Renal pelvis (tissue), 4 donors: ENCODE measurements around the gene SPECC1. TPM values are rescaled to one million over a fixed set of nuclear protein-coding genes. Genes with fewer than 3 reads are reported as not detected.
"Not testable (repeated sequence)": the region's sequence is repeated elsewhere in the genome, so short reads cannot be mapped to it uniquely, and the experiment has no call there.

Experiments used
- DNase-seq: peaks from one replicate; pipeline ENCODE4 v3.0.0-alpha.2; 2013
- polyA plus RNA-seq, 3 donors: library from polyadenylated mRNA; unstranded; fragments of 120-200 nt; gene quantifications; one replicate each; pipeline ENCODE4 v1.2.1, GENCODE V29; 2013; ENCODE audit not compliant: insufficient read length in 3 of 3

The SPECC1 gene
- polyA plus RNA-seq, 3 donors: 12.0 to 14.1 (median 13.1) TPM

DNA sequence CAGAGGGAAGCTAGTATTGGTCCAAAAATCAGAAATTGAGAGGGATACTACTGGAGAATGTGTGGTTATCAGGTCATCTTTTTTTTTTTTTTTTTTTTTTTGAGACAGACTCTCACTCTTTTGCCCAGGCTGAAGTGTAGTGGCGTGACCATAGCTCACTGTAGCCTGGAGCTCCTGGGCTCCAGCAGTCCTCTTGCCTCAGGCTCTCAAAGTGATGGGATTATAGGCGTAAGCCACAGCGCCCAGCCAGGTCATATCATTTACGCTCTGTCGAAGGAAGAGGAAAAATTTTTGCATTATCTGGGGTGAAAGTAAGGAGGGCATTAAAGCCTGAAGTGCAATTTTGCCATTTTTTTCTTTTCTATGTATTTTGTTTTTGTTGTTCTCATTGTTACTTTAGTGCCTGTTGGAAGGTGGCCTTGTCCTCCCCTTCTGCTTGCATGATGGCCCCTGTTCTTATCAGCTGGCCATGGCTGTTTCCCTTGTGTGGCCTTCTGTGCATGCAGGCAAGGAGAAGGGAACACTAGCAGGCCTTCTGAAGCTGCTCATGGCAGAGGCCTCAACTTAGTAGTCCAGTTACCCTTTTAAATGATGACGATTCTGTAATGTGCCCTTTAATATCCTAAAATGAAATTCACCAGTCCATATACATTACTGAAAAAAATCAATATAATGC is 118.3 kb downstream of the SPECC1 start:
- no peak for DNase-seq

DNA sequence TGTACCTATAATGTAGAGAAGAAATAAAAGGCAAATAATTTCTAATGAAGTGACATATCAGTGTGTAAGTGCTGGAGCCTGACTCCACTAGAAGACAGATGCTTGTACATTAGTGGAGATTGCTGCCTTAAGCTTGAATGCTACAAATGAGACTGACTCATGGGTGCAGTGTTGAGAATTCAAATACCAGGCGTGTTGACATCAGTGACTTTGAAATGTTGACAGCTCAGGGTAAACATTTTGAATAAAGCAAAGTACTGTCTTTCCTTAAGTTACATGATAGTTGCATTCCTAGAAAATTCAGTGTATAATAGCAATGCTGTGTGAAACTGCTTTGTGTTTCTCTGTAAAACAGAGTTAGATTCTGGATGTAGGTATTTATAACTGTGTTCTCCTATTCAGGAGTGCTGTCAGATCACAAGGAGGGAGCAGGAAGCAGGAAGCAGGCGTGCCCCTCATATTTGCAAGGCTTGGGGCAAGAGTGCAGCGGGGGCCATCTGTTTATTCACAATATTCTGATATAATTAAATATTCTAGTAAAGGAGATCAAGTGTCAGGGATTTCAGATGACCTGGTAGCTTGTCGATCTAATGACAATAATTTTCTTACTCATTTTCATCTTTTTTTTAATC is 119.0 kb downstream of the SPECC1 start:
- no peak for DNase-seq

DNA sequence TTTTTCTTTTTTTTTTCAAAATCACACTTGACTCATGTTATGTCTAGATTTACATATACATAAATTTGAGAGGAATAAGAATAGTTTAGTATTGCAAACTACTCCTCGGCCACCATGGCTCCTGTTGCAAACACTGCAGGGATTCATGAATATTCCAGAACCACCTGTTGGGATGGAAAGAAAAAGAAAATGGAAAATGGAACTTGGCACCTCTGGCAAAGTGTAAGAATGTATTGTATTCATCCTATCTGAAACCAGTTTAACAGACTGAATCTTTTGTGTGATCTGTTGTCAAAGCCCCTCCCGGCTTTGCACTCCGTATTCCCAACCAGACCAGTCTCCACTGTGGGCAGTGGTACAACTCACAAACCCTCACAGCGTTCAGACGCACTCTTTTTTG is 124.4 kb downstream of the SPECC1 start:
- no peak for DNase-seq

DNA sequence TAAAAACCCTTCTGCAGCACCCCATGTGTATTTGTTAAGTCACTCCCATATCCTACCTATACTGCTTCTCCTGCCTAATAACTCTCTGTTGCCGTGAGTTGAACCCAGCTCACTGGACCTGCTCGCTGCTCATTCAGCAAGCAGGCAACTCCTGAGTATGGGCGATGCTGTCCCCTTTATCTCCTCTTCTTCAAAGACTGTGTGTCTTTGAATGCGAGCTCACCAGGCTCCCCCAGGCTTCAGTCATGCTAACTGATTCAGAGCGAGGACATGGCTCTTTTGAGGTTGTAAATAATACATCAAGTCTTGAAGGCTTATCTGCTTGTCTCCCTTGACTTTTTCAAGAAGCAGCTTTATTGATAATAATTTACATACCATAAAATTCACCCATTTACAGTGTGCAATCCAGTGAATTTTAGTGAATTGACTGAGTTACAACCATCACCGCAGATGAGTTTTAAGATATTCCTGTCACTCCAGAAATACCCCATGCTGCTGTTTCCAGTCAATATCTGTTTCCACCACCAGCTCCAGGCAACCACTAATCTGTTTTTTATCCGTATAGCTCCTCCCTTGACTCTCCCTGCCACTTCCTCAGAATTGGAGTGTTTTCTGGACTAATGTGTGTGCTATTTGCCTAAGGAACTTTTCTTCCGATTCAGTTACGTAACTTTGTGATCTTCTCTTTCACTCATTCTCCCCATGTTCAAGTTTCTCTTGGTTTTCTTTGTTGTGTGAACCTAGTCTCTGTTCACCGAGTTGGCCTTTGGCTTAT is 132.2 kb downstream of the SPECC1 start:
- no peak for DNase-seq

DNA sequence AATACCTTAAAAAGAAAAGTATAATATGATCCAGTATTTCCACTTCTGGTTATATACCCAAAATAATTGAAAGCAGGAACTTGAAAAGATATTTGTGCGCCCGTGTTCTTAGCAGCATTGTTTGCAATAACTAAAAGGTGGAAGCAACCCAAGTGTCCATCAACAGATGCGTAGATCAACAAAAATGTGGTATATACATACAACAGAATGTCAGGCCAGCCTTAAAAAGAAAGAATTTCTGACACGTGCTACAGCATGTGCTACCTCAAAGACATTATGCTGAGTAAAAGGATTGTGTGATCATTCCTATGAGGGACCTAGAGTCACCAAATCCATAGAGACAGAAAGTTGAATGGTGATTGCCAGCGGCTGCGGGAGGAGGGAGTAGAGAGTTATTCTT is 133.1 kb downstream of the SPECC1 start:
- DNase-seq: no peak

DNA sequence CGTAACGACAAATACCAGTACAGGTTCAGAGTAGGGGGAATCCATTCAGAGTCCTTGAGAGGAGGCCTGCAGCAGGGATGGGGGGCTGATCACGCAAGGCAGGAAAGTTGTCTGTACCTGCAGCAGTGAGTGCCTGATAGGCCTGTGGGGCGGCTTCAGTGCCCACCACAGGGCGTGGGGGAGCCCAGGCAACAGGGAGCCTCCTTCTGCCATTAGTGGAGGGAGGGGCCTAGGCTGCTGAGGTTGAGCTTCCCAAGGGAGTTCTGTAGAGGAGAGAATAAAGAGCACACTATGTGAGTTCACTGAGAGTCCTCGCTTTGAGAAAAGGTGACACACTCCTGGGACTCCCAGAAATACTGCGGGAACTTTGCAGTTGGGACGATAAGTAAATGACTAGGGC is 134.6 kb downstream of the SPECC1 start:
- no peak for DNase-seq

DNA sequence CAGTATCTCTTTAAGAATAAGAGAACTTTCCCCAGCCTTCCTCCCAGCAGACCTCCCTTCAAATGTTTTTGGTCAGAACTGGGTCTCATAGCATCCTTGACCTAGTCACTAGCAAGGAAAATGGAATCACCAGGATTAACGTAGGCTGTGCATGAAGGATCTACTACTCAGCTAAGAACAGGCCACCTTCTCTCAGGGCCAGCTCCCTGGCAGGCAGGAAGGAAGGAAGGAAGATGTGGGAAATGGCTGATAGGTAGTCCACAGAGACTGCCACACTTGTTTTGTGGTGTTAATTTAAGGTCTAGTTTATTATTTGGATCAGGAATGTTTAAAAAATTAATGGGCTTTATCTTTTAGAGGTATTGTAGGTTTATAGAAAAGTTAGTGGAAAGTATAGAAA is 136.4 kb downstream of the SPECC1 start:
- no peak for DNase-seq

DNA sequence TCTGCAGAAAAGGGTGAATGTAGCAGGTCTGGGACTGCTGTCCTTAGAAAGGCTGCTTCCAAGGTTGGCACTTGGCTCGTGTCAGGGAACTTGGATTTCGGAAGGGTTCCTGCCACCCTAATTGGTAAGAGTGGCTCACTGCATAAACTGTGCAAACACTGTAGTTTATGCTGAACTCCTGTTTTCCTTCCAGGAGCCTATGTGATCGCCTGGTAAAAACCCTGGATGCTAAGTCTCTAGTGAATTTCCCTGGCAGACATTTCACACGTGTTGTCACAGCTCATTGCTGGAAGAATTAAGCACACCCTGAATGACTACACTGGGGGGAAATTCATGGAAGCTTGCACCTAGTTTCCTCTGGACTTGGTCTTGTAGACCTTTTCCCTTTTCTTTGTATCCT is 140.1 kb downstream of the SPECC1 start:
- DNase-seq: no peak

DNA sequence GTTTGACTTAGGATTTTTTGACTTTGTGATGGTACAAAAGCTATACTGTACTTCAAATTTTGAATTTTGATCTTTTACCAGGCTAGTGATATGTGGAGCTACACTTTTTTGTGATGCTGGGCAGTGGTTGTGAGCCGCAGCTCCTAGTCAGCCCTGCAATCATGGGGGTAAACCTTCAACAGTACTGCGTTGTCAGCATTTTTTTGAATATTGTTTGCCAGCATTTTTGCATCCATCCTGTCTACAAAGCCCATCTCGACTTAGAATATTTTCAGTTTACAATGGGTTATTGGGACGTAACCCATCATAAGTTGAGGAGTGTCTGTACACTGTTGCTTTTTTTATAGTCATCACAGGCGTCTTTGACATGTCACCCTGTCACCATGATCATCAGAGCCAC is 142.0 kb downstream of the SPECC1 start:
- DNase-seq: no peak

DNA sequence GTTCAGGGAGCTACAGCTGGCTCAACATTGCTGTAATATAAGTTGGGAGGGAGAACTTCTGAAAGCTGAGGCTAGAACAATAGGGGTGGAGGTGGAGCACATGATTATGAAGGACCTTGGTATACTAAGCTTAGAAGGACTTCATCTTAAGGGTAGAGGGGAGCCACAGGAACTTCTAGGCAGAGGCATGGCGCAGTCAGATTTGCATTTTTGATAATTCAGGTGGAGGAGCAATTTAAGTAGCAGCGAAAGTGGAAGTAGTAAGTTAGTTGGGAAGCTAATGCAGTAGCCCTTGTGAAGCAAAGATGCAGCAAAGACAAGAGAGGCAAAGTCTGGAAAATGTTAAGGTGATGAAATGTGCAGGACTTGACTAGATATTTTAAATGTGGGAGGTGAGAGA is 144.1 kb downstream of the SPECC1 start:
- DNase-seq: no peak

DNA sequence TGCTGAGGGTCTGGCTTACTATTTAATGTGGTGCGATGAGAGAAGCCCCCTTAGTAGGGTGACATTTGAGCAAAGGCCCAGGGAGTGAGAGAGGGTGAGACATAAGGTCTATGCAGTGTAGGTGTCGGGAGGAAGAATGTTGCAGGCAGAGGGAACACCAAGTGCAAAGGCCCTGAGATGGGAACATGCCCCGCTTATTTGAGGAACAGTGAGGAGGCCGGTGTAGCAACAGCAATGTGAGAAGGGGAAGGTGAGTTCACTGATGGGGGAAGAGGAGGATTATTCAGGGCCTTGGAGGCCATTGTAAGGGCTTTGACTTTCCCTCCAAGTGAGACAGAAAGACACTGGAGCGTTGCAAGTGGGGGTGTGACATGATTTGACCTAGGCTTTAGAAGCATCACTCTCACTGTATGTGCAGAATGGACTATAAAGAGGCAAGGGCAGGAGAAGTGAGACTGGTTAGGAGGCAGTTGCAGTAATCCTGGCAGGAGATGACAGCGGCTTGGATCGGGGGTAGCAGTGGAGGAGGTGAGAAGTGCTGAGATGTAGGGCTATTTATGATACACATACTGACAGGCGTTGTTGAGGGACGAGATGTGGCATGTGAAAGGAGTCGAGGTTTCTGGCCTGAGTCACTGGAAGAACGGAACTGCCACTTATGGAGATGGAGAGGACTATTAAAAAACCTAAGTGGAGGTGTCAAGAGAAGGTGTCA is 145.3 kb downstream of the SPECC1 start:
- DNase-seq: no peak

DNA sequence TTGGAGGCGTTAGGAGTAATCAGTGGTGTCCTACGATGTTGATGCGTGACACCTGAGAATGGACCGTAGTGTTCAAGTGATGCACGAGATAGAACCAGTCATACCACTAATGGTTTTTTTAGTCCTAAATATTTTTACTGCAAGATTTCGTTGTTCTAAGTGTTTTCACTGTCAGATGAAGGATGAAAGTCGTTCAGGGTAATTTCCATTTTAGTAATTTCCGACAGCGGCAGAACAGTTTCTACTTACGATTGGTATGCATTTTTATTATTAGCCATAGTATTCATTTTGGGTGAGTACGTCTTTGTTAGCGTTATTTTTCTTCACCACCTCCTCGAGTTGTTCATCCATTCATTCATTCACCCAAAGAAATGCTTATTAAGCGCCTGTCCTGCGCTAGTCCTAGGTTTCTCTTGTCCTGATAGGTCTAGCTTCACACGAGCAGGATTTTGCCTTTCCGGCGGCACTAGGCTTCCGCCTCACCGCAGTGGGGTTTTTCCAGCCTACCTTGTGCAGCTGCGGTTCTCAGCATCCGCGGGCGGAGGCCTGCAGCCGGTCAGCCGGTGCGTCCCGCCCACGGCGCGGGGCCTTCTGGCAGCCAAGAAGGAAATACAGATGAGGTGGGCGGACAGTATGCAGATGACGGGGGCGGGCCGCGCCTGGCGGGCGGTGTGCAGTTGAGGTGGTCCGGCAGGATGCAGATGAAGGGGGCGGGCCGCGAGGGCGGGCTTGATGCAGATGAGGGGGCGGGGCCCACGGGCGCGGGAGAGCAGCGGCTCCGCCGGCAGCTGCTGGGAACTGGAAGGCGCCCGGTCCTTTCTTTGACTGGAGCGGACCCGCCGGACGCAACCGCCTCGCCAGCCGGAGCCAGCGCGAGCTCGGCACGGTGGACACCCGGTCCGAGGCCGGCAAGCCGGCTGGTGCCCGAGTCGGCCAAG is 146.4 kb downstream of the SPECC1 start:
- DNase-seq: peak; percentile 96

DNA sequence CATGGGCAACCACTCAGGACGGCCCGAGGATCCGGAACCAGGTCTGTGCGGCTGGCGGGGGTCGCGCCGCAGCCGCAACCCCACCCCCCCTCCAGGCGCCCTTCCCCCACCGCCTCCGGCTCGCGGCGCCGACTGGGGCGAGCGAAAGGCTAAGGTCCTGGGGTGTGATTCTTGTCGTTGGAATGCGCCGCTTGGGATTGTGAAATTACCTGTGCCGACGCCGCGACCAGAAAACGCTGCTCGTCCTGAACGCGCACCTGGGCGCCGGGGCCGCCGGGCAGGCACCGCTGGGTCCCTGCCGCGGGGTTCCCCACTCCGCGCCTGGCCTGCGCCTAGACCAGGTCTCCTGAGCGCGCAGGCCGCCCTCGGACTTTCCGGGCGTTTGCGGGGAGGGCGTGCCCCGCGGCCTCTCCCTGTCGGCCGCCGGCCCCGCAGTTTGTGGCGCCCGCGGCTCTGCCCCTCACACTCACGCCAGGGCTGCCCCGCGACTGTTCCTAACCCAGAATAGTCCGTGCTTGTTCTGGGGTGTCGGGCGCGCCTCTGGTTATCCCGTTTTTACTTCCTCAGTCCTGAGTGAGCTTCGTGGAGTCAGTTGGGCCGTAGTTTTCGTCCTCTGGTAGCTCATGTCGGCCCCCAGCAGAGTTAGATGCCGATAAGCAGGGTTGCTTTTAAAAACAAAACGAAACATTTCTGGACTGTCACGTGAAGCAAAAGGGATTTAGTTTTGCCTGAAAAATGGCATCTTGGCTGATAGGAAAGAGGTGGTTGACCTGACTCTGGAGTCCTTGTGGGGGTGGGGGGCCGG is 147.2 kb downstream of the SPECC1 start:
- DNase-seq: peak; percentile 21

DNA sequence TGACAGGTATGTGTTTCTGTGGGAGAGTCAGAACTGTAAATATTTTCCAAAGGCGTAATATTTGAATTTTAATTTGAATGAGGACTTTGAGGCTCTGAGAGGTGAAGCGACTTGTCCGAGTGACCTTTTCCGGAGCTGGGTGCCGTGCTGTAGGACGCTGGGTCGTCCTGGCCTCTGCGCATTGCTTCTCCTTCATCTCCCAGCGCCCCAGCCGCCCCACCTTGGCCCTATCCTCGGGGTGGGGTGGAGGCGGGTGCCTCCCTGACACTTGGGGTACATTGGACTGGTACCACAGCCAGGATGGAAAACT is 147.8 kb downstream of the SPECC1 start:
- no peak for DNase-seq

DNA sequence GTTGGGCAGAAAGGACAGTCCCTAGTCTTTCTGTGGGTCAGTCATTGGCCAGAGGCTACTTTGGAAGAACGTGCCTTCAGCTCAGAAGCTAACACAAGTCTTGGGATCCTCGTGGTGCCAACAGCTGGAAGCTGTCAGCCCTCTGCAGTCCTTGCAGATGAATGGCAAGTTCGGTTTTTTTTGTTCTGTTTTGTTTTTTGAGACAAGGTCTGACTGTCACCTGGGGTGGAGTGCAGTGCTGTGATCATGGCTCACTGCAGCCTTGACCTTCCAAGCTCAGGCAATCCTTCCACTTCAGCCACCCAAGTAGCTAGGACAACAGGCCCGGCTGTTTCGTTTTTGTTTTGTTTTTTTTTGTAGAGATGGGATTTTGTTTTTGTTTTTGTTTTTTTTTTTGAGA is 149.4 kb downstream of the SPECC1 start:
- DNase-seq: peak; percentile 4

DNA sequence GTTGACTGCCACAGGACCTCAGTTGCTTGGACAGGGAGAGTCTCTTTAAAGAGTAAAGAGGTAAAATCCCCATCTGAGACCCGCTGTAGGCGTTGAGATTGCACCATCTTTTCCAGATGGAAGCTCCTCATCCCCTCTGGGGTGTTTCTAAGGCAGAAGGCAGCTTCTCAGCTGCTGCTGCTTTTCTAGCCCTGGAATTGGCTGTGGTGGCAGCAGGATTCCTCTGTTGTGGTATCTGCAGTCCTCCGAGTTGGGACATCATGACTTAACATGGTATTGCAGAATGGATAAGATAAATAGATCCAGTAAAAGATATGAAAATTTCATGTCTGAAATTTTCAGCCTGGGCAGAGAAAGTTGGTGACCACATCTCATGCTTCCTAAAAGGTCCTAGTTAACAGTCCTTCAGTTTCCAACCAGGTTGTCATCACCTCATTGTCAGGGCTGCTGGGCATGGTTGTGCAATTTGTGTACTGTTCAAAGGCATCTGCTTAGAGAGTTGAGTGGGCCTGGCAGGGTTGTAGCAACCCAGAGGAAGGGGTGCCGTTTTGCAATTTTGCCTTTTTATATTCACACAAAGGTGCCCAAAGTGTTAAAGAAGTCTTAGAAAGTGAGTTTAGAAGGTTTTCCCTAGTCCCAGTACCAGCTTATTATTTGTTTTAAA is 150.4 kb downstream of the SPECC1 start:
- no peak for DNase-seq

DNA sequence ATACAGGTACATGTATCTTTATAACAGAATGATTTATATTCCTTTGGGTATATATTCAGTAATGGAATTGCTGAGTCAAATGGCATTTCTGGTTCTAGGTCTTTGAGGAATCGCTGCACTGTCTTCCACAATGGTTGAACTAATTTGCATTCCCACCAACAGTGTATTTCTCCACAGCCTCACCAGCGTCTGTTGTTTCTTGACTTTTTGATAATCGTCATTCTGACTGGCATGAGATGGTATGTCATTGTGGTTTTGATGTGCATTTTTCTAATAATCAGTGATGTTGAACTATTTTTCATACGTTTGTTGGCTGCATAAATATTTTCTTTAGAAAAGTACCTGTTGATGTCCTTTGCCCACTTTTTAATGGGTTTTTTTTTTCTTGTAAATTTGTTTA is 156.4 kb downstream of the SPECC1 start:
- not testable (repeated sequence) for DNase-seq

DNA sequence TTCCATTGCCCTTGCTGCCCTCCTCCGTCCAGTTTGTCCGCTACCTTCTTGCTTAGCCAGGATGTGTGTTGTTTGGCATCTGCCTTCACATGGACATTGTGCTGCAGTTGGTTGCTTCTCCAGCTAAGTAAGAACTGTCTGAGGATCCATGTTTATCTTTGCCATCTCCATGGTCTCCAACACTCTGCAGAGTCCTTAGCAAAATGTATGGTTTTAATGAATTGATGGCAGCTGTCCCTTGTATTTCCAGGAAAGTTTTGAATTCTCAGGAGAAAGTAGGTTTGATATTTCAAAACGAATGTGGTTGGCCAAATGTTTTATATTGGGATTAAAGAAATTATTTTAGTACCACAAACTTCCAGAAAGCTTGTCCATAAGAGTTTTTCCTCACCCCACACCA is 160.9 kb downstream of the SPECC1 start:
- DNase-seq: no peak

DNA sequence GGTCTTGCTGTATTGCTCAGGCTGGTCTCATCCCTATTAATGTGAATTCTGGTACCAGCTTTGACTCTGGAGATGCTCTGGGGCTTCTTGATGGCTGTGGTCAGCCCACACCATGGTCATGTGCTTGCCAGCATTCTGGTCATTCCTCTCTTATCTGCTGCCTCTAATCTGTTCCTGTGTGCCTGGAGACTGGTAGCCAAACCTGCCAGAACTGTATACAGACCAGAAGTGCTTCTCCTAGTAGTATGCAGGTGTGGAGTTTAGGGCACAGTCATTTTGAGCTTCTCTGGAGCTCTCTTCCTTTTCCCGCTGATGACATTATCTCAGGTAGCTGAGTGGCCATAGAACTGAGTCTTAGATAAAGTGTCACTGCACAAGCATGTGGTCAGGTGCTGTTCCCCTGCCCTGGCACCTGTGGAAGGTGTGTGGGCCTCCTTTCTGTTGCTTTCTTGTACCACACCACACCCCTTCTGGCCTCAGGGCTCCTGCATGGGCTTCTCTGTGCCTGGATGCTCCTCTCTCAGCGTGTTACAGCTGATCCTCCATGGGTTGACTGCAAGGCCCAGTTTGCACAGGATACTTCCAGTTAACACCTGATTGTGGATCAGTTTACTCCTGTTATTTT is 162.7 kb downstream of the SPECC1 start:
- no peak for DNase-seq

DNA sequence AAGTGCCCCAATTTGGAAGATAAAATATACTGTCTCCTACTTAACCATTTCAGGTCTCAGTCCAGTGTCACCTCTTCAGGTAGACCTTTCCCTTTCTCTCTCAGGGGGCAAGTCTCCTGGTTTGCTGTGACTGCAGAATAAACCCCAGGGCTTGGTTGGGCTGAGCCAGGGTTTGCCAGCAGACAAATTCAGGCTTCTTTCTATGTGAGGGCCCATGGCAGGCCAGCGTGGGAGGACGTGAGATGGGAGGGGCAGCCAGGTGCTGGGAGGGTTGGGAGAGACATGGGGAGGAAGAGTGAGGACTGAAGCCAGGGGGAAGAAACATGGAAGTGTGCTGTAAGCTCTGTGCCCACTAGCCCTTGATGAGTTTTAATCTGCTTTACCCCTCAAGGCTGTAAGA is 163.2 kb downstream of the SPECC1 start:
- DNase-seq: no peak
